GM12872 (cell line): ENCODE results near the gene SATB2.

ENCODE experiments used
- CTCF ChIP-seq: IDR thresholded peaks from 3 replicates; pipeline ENCODE4 v1.5.1; 2011; ENCODE audit warnings: low read depth, mild to moderate bottlenecking, low read length, moderate library complexity; ENCODE audit not compliant: insufficient read depth

SATB2 gene

GRCh38 chr2:199315299-199316179 lies 142.2 kb downstream of the SATB2 start:
- no peak for TF ChIP-seq CTCF

DNA sequence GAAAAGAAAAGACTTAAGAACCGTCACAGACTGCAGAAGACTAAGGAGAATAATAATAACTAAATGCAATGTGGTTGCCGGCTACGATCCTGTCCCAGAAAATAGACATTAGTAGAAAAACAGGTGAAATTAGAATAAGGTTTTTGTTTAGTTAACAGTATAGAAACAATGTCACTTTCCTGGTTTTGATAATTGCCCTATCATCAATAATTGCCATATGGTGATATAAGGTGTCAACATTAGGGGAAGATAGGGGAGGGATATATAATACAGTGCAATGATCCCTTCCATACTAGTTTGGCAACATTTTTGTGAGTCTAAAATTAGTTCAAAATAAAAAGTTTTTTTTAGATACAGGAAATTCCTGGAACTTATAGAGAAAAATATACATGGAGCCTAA lies 144.8 kb downstream of the SATB2 start:
- TF ChIP-seq CTCF: no peak

- no peak for TF ChIP-seq CTCF
Observed at GRCh38 chr2:199310771-199311585, 146.8 kb downstream of the SATB2 start.

DNA sequence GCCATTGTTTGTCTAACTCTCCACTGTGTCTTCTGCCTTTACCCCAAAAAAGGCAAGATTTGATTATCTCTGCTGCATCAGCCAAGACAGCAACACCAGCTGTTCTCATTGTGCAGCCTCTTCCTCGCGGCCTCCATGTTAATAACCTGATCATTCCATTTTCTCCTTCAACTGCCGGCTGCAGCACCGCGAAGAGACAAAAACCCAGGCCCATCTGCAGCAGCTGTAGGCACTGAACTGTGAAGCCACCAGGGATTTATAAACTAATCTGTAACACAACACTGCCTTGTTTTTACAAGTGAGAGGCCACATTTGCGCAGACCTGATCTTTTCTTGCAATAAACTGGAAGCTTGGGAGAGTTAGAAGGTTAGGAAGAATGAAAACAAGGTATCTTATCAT lies 147.8 kb downstream of the SATB2 start:
- TF ChIP-seq CTCF: no peak

DNA sequence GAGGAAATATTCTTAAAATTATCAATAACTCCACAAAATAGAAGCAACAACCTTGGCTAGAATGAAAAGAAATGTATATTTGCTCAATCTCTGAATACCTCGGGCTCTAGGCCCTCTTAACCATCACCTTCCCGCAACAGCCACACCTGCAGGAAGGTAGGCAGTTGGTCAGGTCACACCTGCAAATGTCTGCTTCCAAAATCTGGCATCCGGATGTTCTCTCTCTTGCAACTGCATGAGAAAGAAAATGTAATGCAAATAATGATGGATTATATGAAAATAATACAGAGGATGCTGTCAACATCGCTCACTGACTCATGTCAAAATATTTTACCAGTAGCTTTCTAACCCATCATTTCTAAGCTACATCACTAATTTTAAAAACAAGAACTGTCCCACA lies 148.3 kb downstream of the SATB2 start:
- no peak for TF ChIP-seq CTCF

DNA sequence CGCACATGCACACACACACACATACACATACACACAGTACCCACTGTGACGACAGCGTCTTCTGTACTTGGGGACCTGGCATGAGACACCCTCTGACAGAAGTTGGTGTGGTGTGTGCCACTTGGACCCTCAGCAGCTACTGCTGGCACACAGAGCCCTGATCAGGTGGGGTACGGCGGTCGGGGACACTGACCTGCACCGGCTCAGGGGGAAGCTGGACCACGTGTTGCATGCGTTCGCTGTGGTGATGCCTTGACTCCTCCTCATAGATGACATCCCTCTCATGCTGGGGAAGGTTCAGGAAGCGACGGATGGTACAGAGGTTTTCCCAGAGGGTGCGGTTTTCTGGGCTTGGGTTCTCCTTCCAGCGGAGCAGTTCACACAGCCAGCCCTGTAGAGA lies 149.2 kb downstream of the SATB2 start:
- TF ChIP-seq CTCF: no peak

GRCh38 chr2:199307461-199307860 lies 150.3 kb downstream of the SATB2 start:
- TF ChIP-seq CTCF: no peak
